KMS-11 (cell line): Measurements from ENCODE around the gene CYTH4.

Experiments used
- H2AFZ ChIP-seq: fragments of 200-600 bp; sonication (generic); 2 replicates; pipeline ENCODE4 v1.6.1; 2016; ENCODE audit warnings: antibody characterized with exemption, mixed run types, low read depth
- H3K27ac ChIP-seq: fragments of 200-600 bp; sonication (generic); 2 replicates; pipeline ENCODE4 v1.6.1; 2016; ENCODE audit warnings: mild to moderate bottlenecking, mixed run types
- H3K27me3 ChIP-seq: fragments of 200-600 bp; sonication (generic); 2 replicates; pipeline ENCODE4 v1.6.1; 2017; ENCODE audit warnings: mild to moderate bottlenecking, low read depth, mixed run types, moderate library complexity; ENCODE audit not compliant: insufficient read depth
- H3K36me3 ChIP-seq: fragments of 200-600 bp; sonication (generic); 2 replicates; pipeline ENCODE4 v1.6.1; 2017; ENCODE audit warnings: mild to moderate bottlenecking, mixed run types; ENCODE audit not compliant: insufficient read depth
- H3K4me1 ChIP-seq: fragments of 200-600 bp; sonication (generic); 2 replicates; pipeline ENCODE4 v1.6.1; 2016; ENCODE audit warnings: mild to moderate bottlenecking, low read depth, mixed run types; ENCODE audit not compliant: poor library complexity, severe bottlenecking
- H3K4me2 ChIP-seq: fragments of 200-600 bp; sonication (generic); 2 replicates; pipeline ENCODE4 v1.7.0; 2016; ENCODE audit warnings: mild to moderate bottlenecking, mixed run types
- H3K4me3 ChIP-seq: fragments of 200-600 bp; sonication (generic); IDR thresholded peaks from 2 replicates; pipeline ENCODE4 v1.6.1; 2017; ENCODE audit warnings: low read depth, low read length, mixed read lengths; ENCODE audit not compliant: insufficient read depth
- H3K79me2 ChIP-seq: fragments of 200-600 bp; sonication (generic); 2 replicates; pipeline ENCODE4 v1.6.1; 2016; ENCODE audit warnings: low read depth, mixed run types; ENCODE audit not compliant: insufficient read depth
- H3K9ac ChIP-seq: fragments of 200-600 bp; sonication (generic); 2 replicates; pipeline ENCODE4 v1.6.1; 2016; ENCODE audit warnings: mild to moderate bottlenecking, mixed run types
- H4K20me1 ChIP-seq: fragments of 200-600 bp; sonication (generic); 2 replicates; pipeline ENCODE4 v1.6.1; 2016; ENCODE audit warnings: mild to moderate bottlenecking, mixed run types; ENCODE audit not compliant: insufficient read depth
- CTCF ChIP-seq: fragments of 200-600 bp; sonication (generic); conservative IDR thresholded peaks from 2 replicates; pipeline ENCODE4 v1.6.1; 2017; ENCODE audit warnings: low read depth, mild to moderate bottlenecking, antibody characterized with exemption, low read length, moderate library complexity, mixed read lengths

The CYTH4 gene

GRCh38 chr22:37314315-37315074 is 32.2 kb downstream of the CYTH4 start:
- H3K79me2 ChIP-seq: no peaks in the 10 kb centered on the region
- no peaks in the 10 kb centered on the region for H3K36me3 ChIP-seq
- no peak overlapping the region for H3K9ac ChIP-seq
- no peak overlapping the region for H3K27ac ChIP-seq
- no peak for TF ChIP-seq CTCF
- no peaks in the 10 kb centered on the region for H4K20me1 ChIP-seq
- no peak overlapping the region for H3K4me3 ChIP-seq
- no peak overlapping the region for H2AFZ ChIP-seq
- peaks cover 32% of the 10 kb centered on the region; the same call in 1 of the 2 replicates for H3K27me3 ChIP-seq
- H3K4me2 ChIP-seq: no peak overlapping the region
- H3K4me1 ChIP-seq: peaks cover 6% of the 10 kb centered on the region

GRCh38 chr22:37316405-37316804 is 34.1 kb downstream of the CYTH4 start:
- H3K27me3 ChIP-seq: peaks cover 48% of the 10 kb centered on the region
- H3K4me1 ChIP-seq: no peaks in the 10 kb centered on the region
- no peaks in the 10 kb centered on the region for H4K20me1 ChIP-seq

DNA sequence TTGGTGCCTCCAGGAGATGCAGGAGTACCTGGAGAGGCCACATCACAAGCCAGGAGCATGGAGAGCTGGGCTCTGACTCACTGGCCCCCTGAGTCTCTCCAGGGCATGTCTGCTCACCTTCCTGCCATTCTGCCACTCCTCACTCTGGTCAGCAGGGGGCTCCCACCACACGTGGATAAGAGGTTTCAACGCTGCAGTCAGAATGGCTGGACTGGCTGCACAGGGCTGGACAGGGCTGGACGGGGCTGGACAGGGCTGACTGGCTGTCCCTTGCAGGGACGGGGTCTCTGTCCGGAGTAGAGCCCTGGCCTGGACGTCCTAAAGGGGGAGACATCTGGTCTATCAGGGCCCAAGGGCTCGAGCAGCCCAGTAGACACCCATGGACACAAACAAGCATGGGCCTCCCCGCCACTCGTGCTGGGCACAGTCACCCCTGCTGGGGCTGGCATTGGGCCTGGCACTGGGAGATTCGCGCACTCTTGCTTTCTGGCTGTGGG is 34.6 kb downstream of the CYTH4 start:
- no peaks in the 10 kb centered on the region for H3K79me2 ChIP-seq
- H3K27me3 ChIP-seq: peaks cover 52% of the 10 kb centered on the region
- no peak overlapping the region for H2AFZ ChIP-seq
- H3K4me2 ChIP-seq: no peak overlapping the region
- H3K9ac ChIP-seq: no peak overlapping the region
- peak; percentile 91 for TF ChIP-seq CTCF
- no peaks in the 10 kb centered on the region for H4K20me1 ChIP-seq
- no peaks in the 10 kb centered on the region for H3K36me3 ChIP-seq
- no peaks in the 10 kb centered on the region for H3K4me1 ChIP-seq
- no peak overlapping the region for H3K27ac ChIP-seq
- no peak overlapping the region for H3K4me3 ChIP-seq

More at GRCh38 chr22:37316405-37316804, 34.1 kb downstream of the CYTH4 start:
- no peak for TF ChIP-seq CTCF
- H3K4me3 ChIP-seq: no peak overlapping the region
- no peaks in the 10 kb centered on the region for H3K36me3 ChIP-seq
- no peak overlapping the region for H3K27ac ChIP-seq
- no peak overlapping the region for H3K4me2 ChIP-seq
- H2AFZ ChIP-seq: no peak overlapping the region
- no peak overlapping the region for H3K9ac ChIP-seq
- no peaks in the 10 kb centered on the region for H3K79me2 ChIP-seq

GRCh38 chr22:37317698-37318210 is 35.4 kb downstream of the CYTH4 start:
- H3K79me2 ChIP-seq: no peaks in the 10 kb centered on the region
- no peak overlapping the region for H3K4me2 ChIP-seq

More at GRCh38 chr22:37317698-37318210, 35.4 kb downstream of the CYTH4 start:
- no peak overlapping the region for H3K9ac ChIP-seq
- H3K36me3 ChIP-seq: no peaks in the 10 kb centered on the region
- no peaks in the 10 kb centered on the region for H3K4me1 ChIP-seq
- no peak overlapping the region for H2AFZ ChIP-seq
- H3K27me3 ChIP-seq: peaks cover 61% of the 10 kb centered on the region
- no peak for TF ChIP-seq CTCF
- H4K20me1 ChIP-seq: no peaks in the 10 kb centered on the region
- H3K27ac ChIP-seq: no peak overlapping the region
- H3K4me3 ChIP-seq: no peak overlapping the region
